ENCODE results near the gene ZNF429.
"Not testable (repeated sequence)": the region's sequence is repeated elsewhere in the genome, so short reads cannot be mapped to it uniquely, and the experiment has no call there.

ZNF429 gene

GRCh38 chr19:21505459-21506451 lies at the start of gene ZNF429:
ZNF429 (plus strand) TSS chr19:21505602; CDS start chr19:21505772, 170 bp downstream.
- DNase-seq: peak; percentile 92

GRCh38 chr19:21460686-21461085 lies 44.7 kb upstream of the ZNF429 start:
- no peak for DNase-seq

GRCh38 chr19:21462540-21462939 lies 42.9 kb upstream of the ZNF429 start:
- no peak for DNase-seq

GRCh38 chr19:21463449-21464105 lies 41.8 kb upstream of the ZNF429 start:
- peak; percentile 73 for DNase-seq

- no peak for DNase-seq
Measured at GRCh38 chr19:21466627-21467026, 38.8 kb upstream of the ZNF429 start.

GRCh38 chr19:21468791-21469190 lies 36.6 kb upstream of the ZNF429 start:
- no peak for DNase-seq

- DNase-seq: no peak
Measured at GRCh38 chr19:21472507-21472906, 32.9 kb upstream of the ZNF429 start.

GRCh38 chr19:21474671-21475181 lies 30.7 kb upstream of the ZNF429 start:
- peak; percentile 93 for DNase-seq

GRCh38 chr19:21482361-21482760 lies 23.0 kb upstream of the ZNF429 start:
- not testable (repeated sequence) for DNase-seq

- peak; percentile 78 for DNase-seq
Measured at GRCh38 chr19:21482863-21483276, 22.5 kb upstream of the ZNF429 start.

- peak; percentile 84 for DNase-seq
Measured at GRCh38 chr19:21483589-21484170, 21.7 kb upstream of the ZNF429 start.

GRCh38 chr19:21484631-21485030 lies 20.8 kb upstream of the ZNF429 start:
- DNase-seq: no peak

GRCh38 chr19:21485926-21486325 lies 19.5 kb upstream of the ZNF429 start:
- no peak for DNase-seq

GRCh38 chr19:21487969-21488368 lies 17.4 kb upstream of the ZNF429 start:
- no peak for DNase-seq

- DNase-seq: no peak
Measured at GRCh38 chr19:21491146-21491545, 14.3 kb upstream of the ZNF429 start.

GRCh38 chr19:21492947-21493906 lies 12.2 kb upstream of the ZNF429 start:
- DNase-seq: no peak

GRCh38 chr19:21496876-21497275 lies 8.5 kb upstream of the ZNF429 start:
- no peak for DNase-seq

GRCh38 chr19:21498651-21499050 lies 6.8 kb upstream of the ZNF429 start:
- DNase-seq: no peak

- DNase-seq: no peak
Measured at GRCh38 chr19:21508198-21508597, 2.8 kb downstream of the ZNF429 start.

GRCh38 chr19:21511058-21511457 lies 5.7 kb downstream of the ZNF429 start:
- DNase-seq: not testable (repeated sequence)

GRCh38 chr19:21512609-21513008 lies 7.2 kb downstream of the ZNF429 start:
- not testable (repeated sequence) for DNase-seq

- no peak for DNase-seq
Measured at GRCh38 chr19:21513651-21514050, 8.2 kb downstream of the ZNF429 start.

All from activated CD4-positive, alpha-beta T cell treated with anti-CD3 and anti-CD28 coated beads for 48 hours (primary cell).